Measurements from ENCODE around the gene RTKN.
"Not testable (repeated sequence)": the region's sequence is repeated elsewhere in the genome, so short reads cannot be mapped to it uniquely, and the experiment has no call there.

Gene RTKN

GRCh38 chr2:74436848-74437695 is 4.7 kb downstream of the RTKN start:
- DNase-seq = no peak

DNA sequence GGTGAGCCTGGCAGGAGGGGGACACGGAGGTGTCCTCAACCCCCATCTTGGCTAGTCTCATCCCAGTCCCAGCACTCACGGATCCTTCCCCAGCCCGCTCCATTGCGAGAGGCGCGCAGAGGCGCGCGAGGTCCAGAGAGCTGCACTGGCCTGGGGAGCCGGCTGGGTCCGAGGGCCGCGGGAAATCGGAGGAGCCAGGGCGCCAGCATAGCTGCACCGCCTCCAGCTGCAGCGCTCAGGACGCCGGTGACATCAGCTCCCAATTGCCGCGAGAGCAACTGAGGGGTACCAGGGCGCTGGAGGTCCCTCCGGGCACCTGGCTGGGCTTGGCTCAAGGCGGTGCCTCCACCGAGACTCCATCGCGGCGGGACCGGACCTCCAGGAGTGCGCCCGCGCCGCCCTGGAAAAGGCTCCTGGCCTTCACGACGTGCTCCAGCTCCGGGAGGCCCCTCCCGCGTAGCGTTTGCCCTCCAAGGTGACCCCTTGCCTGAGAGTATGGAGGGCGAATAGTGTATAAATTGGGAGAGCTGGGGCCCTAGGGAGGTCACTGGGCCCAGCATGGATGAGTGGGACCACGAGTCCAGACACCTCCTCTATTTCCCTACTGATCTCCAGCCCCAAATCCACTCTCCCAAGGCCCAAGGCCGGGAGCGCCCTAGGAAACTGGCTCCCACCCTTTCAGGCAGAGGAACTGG is 5.5 kb downstream of the RTKN start:
- DNase-seq = no peak

- no peak for DNase-seq
Measured at GRCh38 chr2:74430502-74430901, 11.2 kb downstream of the RTKN start.

DNA sequence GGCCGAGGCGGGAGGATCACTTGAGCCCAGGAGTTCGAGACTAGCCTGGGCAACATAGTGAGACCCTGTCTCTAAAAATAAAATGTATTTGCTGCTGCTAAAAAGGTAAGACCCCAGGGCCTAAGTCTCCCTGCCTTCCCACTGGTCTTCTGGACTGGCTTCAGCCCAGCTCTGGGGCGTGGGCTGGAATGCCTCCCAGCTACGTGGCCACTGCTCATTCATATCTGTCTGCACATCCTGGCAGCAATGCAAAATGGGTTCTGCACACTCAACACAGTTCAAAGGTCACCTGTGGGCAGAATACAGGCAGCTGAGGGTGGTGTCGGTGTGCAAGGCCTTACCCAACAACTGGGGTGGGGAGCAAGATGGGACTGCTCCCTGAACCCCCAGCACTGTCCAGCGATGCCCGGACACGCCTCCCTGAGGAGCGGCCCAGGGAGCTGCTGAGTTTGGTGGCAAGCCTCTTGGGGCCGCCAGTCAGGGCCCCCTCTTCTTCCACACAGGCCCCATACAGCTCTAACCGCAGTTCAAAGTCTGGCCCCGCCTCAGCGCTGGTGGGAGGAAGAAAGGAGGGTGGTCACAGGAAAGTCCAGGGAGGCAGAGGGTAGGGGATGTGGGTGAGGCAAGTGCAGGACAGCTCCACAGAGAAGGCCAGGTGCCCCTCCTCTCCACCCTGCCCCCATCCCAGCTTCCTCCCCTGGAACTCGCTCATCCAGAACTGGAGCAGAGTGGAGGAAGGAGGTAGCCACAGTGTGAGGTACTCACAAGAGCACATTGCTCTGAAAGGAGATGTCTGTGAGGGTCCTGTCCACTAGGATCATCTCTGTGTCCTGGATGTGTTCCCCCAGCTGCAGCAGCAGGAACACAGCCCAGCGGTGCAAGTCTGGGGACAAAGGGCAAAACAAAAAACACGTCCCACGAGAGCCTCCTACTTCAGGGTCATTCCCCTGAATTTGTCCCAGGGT is 12.0 kb downstream of the RTKN start:
- DNase-seq = no peak

GRCh38 chr2:74428675-74429074 is 13.1 kb downstream of the RTKN start:
- no peak for DNase-seq

GRCh38 chr2:74427551-74427950 is 14.2 kb downstream of the RTKN start:
- no peak for DNase-seq

DNA sequence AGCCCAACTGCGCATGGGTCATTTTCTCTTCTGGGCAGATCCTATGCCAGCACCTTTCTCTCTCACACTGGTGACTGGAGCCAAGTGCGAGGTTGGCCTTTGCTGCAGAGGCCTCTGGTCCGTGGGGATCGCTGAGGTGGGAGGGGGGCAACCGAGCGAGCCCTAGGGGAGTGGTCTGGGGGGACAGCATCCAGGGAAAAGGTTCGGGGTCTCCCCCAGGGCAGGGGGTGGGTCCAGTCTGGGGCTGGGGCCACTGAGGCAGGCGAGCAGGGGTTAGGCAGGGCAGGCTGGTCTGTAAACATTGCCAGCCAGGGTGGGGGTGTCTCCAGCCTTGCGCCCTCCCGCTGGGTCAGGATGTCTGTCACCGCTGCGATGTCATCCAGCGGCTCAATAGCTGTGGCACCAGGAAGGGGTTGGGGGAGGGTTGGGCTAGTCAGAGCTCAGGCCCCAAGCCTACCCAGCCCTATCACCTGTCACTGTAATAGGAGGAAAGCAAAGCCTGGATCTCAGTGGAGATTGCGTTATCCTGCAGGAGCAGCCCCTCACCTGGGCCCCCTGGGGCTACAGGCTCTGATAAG is 15.5 kb downstream of the RTKN start:
- no peak for DNase-seq

DNA sequence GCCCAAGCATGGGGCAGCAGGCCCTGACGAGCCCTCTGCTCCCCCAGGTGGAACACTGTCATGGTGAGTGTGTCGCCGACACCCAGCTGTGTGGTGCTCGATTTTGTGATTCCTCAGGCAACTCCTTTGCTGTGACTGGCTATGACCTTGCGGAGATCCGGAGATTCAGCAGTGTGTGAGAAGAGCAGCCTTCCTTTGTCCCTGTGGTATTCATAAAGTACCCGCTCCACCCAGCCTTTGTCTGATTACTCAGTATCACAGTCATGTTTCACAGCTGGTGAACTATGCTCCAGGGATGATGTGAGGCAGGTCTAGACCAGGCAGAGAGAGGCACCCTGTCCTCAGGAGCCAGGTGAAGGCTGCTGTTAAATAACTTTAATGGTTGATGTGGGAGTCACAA is 16.2 kb downstream of the RTKN start:
- DNase-seq = no peak

GRCh38 chr2:74424995-74425406 is 16.7 kb downstream of the RTKN start:
- no peak for DNase-seq

DNA sequence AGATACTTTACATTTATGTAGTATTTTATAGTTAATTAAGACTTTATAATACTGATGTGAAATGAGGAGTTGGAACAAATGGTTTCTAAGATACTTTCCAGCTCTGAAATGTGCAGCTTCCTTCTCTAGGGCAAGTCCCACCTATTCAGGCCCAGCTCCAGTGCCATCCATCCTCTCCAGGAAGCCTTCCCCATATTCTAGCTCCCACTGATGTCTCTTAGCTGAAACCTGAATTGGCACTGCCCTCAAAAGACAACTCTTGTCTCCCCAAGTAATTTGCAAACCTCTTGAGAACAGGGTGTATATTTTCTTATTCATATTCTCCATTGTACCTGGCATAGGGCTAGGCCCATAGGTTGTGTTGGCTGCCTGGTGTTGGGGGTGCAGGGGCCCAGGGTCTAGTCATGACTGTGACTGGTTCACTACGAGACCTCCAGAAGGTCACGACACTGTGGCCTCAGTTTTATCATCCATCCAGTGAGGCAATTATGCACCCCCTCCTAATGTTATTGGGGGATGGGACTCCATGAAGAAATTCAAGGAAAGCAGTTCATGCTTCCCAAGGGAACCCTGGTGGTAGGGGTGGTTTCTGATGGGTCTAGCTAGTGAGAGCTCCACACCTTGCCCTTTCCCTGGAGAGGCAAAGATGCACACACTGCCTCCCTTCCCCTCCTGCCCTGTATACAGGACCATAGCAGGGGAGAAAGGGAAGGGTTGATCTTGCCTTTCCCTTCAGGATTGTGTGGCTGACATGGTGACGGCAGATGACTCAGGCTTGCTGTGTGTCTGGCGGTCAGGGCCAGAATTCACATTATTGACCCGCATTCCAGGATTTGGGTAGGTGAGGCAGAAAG is 17.4 kb downstream of the RTKN start:
- DNase-seq = no peak

DNA sequence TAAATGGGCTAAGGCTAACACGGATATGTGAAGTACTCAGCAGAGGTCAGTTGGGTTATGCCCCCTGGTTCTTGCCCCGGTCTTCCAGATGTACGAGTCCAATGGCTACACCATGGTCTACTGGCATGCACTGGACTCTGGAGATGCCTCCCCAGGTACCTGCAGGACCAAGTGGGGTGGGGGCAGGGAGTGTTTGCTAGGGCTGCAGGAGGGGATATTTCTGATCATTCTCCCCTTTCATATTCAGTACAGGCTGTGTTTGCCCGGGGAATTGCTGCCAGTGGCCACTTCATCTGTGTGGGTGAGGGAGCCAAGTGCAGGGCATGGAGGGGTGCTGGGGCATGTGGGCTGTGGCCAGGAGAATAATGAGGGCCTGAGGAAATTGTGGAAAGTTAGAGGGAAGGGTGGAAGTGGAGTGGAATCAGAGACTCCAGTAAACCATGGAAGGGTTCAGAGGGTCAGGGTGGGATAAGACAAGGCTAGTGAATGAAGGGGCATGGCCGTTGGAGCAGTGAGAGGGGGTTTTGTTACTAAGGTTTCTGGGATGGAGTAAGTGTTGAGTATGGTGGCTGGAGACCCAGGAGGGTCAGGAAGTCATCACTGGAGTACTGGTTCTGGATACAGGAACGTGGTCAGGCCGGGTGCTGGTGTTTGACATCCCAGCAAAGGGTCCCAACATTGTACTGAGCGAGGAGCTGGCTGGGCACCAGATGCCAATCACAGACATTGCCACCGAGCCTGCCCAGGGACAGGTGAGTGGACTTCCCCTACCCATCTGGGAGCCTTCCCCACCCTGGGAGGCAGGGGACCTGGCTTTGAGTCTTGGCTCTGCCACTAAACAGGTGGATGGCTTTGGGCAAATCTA is 18.3 kb downstream of the RTKN start:
- DNase-seq = no peak

DNA sequence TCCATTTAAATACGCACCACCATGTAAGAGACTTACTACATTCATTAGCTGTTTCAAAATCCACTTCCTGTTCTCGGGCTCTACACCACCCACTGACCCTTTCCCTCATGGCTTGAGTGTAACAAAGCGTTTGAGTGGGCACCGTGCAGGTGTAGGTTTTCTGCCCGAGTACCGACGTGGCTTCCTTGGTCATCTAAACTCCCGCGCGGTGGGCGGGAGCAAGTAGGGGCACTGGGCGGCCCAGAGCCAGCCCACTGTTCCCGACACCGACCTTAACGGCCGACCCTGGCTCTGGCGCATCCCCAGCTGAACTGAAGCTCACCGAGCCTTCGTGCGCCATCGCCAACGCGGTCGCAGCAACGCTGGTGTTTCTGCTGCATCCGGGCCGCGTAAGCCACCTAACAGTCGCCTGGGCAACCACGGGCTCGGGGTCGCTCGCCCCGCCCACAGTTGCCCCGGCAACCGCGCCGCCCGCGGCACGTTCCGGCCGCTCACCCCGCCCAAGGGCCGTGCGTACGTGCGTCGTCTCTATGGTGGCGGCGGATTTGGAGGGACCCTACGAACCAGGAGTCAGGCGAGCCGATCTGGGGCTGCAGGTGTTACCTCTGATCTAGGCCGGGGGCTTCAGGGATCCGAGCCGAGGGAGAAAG is 20.4 kb downstream of the RTKN start, which contains the start of the genes C2orf81 and WDR54:
Gene C2orf81, minus strand, starts transcription at position 399 of the 650 bp plus-strand sequence. Its CDS starts 59 bp downstream, at position 340.
Gene WDR54, plus strand, starts transcription at position 510 of the 650 bp plus-strand sequence. CDS start 424 bp downstream, outside the sequence.
- peak; percentile 91 for DNase-seq

DNA sequence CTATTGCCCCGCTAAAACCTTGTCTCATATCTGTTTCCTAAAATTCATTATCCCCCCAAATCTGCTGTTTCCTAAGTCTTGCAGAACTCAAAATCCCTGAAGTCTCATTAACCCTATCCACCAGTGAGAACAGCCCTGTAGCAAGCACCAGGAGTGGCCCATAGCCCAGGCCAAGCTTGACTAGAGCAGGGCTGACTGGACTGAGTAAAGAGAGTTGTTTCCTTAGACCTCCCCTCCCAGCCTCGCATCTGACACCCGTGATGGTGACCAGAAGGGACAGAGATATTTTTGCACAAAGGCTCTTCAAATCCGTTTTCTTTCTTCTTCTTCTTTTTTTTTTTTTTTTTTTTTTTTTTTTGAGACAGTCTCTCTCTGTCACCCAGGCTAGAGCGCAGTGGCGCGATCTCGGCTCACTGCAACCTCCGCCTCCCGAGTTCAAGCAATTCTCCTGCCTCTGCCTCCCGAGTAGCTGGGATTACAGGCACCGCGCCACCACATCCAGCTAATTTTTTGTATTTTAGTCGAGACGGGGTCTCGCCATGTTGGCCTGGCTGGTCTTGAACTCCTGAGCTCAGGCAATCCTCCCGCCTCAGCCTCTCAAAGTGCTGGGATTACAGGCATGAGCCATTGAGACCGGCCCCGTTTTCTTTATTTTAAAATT is 21.2 kb downstream of the RTKN start:
- DNase-seq = not testable (repeated sequence)

- DNase-seq = no peak
Measured at GRCh38 chr2:74420006-74420405, 21.7 kb downstream of the RTKN start.

GRCh38 chr2:74419345-74419744 is 22.4 kb downstream of the RTKN start:
- no peak for DNase-seq

DNA sequence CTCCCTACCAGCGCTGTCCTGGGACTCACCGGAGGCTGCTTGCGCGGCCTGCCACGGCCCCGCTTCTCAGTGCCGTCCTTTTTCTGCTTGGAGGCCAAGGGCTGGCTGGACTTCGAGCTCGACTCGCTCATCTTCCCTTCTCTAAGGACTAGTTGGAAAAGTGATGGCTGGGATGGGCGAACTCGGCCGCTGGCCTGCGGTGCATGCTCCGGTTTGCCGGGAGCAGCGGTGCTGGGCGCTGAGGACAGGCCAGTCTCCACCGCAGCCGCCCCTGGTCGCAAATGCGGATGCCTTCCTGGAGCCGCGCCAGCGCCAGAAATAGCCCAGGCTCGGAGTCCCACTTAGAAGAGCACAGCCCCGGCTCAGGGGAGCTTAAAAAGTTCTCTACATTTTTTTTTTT is 23.4 kb downstream of the RTKN start:
- no peak for DNase-seq

DNA sequence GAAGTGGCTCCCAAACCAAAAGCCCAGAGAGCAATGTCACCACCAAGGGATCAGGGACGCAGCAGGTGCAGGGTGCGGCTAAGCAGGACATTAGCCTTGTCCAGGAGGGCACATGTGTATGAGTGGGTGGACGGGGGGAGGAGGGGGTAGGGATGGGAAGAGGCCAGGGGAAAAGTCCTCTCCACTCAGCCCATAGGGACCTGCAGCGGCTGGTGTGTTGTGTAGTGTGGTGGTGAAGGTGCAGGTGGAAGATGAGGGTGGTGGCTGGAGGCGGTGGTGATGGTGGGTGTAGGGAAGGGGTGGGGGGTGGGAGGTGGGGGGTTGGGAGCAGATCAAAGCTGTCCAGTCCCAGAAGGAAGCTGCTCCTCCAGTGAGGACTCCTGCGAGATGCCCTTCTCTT is 24.0 kb downstream of the RTKN start:
- no peak for DNase-seq

GRCh38 chr2:74417197-74417596 is 24.5 kb downstream of the RTKN start:
- DNase-seq = no peak

DNA sequence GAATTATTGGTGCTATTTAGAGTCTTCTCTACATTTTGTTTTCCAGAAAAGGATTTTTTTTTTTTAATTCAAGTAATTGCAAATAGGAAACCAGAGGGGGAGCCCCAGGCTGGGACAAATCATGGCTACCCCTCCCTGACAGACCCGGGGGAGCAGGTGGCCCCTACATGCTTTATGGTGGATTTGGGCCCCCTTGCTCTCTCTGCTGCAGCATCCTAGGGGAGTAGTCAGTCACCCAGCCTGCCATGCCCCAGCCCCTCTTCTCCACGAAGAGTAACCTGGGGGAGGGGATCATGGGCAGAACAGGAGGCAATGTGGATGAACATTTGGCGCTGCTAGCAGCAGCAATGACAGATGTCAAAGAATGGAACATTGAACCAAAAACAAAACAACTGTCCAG is 25.0 kb downstream of the RTKN start:
- DNase-seq = no peak

Data from right forelimb (tissue), 1 donor.